Measurements from ENCODE around the gene MYH9.
A peak's percentile ranks its signal among the peaks of the same experiment; 100 is the strongest.

The MYH9 gene

GRCh38 chr22:36281781-36282327 lies 105.9 kb downstream of the MYH9 start:
- H3K36me3 ChIP-seq (ENCODE audit: control insufficient read depth in 2 of 2, insufficient read depth in 1 of 2, low read length in 2 of 2): peaks cover 30 to 67% of the 10 kb centered on the region in 2 experiments
- no peaks in the 10 kb centered on the region for H3K9me3 ChIP-seq (ENCODE audit: control insufficient read depth, insufficient read depth, low read depth, low read length)
- ChIA-PET CTCF (interaction anchor here (0.7 to 1.3 kb wide), 3 partner anchors 30 to 205 kb away, joined by 3 to 5 read pairs (median 4); no protein-coding TSS in a partner anchor), POLR2A (no interaction called here)
- TF ChIP-seq ZFHX2 (tag by site-specific recombination; conservative IDR thresholded peaks at IDR 0.05): 0 out of 2 replicates have a peak, but pooled peaks have one; percentile 13
- TF ChIP-seq ZNF223 (tag by site-specific recombination; IDR thresholded peaks at IDR 0.05): no peak
- TF ChIP-seq ZNF777 (tag by site-specific recombination; IDR thresholded peaks at IDR 0.05; ENCODE audit: borderline replicate concordance): no peak
- TF ChIP-seq EGR2 (tag by site-specific recombination; IDR thresholded peaks at IDR 0.05; ENCODE audit: low read depth): peak; percentile 49; the same call in 1 of the 2 replicates
- H3K27ac ChIP-seq (ENCODE audit: extremely low read depth, low read depth, low read length): no peak overlapping the region
- H3K4me1 ChIP-seq (ENCODE audit: control insufficient read depth, insufficient read depth, low read length): no peaks in the 10 kb centered on the region
- no peak overlapping the region for H3K4me3 ChIP-seq (ENCODE audit: low read depth, low read length)

- TF ChIP-seq ZNF10 (tag by site-specific recombination; IDR thresholded peaks at IDR 0.05) (no peak), CTCF (tag by site-specific recombination; IDR thresholded peaks at IDR 0.05) (no peak), GLIS2 (tag by site-specific recombination; IDR thresholded peaks at IDR 0.05) (no peak), ZNF513 (tag by site-specific recombination; IDR thresholded peaks at IDR 0.05) (no peak), ZNF350 (tag by site-specific recombination; IDR thresholded peaks at IDR 0.05) (no peak), ZNF48 (tag by site-specific recombination; IDR thresholded peaks at IDR 0.05) (no peak), ZNF18 (tag by site-specific recombination; IDR thresholded peaks at IDR 0.05) (no peak), HOXD13 (CRISPR knock-in tag; IDR thresholded peaks at IDR 0.05; ENCODE audit: borderline replicate concordance) (no peak), ZNF664 (tag by site-specific recombination; IDR thresholded peaks at IDR 0.05) (no peak), AEBP2 (tag by site-specific recombination; IDR thresholded peaks at IDR 0.05; ENCODE audit: borderline replicate concordance) (no peak), ZNF341 (tag by site-specific recombination; IDR thresholded peaks at IDR 0.05; ENCODE audit: low read depth) (no peak), ZNF175 (tag by site-specific recombination; IDR thresholded peaks at IDR 0.05) (no peak), SP2 (tag by site-specific recombination; IDR thresholded peaks at IDR 0.05) (no peak), ZNF37A (tag by site-specific recombination; IDR thresholded peaks at IDR 0.05) (no peak), ZNF366 (tag by site-specific recombination; conservative IDR thresholded peaks at IDR 0.05) (no peak), ZNF670 (tag by site-specific recombination; IDR thresholded peaks at IDR 0.05; ENCODE audit: low read depth) (no peak), YY2 (tag by site-specific recombination; IDR thresholded peaks at IDR 0.05) (no peak), ZNF549 (tag by site-specific recombination; IDR thresholded peaks at IDR 0.05) (no peak)
Measured at GRCh38 chr22:36280379-36280778, 107.4 kb downstream of the MYH9 start.

More at GRCh38 chr22:36280379-36280778, 107.4 kb downstream of the MYH9 start:
- ChIA-PET CTCF (interaction anchor here (0.6 to 1.3 kb wide), 4 partner anchors 20 to 206 kb away, joined by 4 to 5 read pairs (median 4); no protein-coding TSS in a partner anchor), POLR2A (interaction anchor here (0.7 to 0.9 kb wide), 2 partner anchors 87 to 263 kb away, joined by 3 to 6 read pairs; no protein-coding TSS in a partner anchor)
- H3K4me1 ChIP-seq (ENCODE audit: control insufficient read depth, insufficient read depth, low read length): no peaks in the 10 kb centered on the region
- H3K9me3 ChIP-seq (ENCODE audit: control insufficient read depth, insufficient read depth, low read depth, low read length): no peaks in the 10 kb centered on the region
- peaks cover 24 to 52% of the 10 kb centered on the region in 2 experiments for H3K36me3 ChIP-seq (ENCODE audit: control insufficient read depth in 2 of 2, insufficient read depth in 1 of 2, low read length in 2 of 2)
- H3K27ac ChIP-seq (ENCODE audit: extremely low read depth, low read depth, low read length): no peak overlapping the region
- H3K4me3 ChIP-seq (ENCODE audit: low read depth, low read length): no peak overlapping the region

Data from HEK293 (cell line).